ENCODE data around the gene IFT74. TPM values are rescaled to one million over a fixed set of nuclear protein-coding genes. Genes with fewer than 3 reads are reported as not detected.

Gene IFT74
- total RNA-seq, 2 experiments from 2014 or later: 10.9 to 11.2 TPM

Other genes with a start within 250 kb of the IFT74 start
- 10 to 100 TPM; 18.2 to 18.8 TPM for gene CAAP1, start 63.6 kb upstream of the IFT74 start, total RNA-seq
- 10 to 100 TPM; 32.2 to 32.3 TPM for gene PLAA, start 9.2 kb upstream of the IFT74 start, total RNA-seq
- not detected for gene LRRC19, start 49.3 kb downstream of the IFT74 start, total RNA-seq
- not detected for gene TEK, start 152.8 kb downstream of the IFT74 start, total RNA-seq

All from activated CD4-positive, alpha-beta memory T cell treated with anti-CD3 and anti-CD28 coated beads for 36 hours (primary cell).